ENCODE data around the gene PCDHA12.

Gene PCDHA12

DNA sequence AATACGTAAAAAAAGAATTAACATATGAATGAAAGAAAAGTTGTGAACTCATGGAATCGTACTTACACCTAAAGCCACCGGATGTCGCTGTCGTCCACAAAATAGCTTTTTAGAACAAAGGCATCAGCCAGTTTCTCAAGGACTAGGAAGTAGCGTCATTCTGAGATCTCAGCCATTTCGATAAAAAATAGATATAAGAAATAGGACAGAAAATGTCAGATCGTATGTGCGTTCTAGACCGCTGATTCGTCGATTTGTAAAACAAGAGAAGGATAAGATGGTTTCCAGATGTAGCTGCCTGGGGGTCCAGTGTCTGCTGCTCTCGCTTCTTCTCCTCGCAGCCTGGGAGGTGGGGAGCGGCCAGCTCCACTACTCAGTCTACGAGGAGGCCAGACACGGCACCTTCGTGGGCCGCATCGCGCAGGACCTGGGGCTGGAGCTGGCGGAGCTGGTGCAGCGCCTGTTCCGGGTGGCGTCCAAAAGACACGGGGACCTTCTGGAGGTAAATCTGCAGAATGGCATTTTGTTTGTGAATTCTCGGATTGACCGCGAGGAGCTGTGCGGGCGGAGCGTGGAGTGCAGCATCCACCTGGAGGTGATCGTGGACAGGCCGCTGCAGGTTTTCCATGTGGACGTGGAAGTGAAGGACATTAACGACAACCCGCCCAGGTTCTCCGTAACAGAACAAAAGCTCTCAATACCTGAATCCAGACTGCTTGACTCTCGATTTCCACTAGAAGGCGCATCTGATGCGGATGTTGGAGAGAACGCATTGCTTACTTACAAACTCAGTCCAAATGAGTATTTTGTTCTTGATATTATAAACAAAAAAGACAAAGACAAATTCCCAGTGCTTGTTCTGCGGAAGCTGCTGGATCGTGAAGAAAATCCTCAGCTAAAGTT is 19.1 kb upstream of the PCDHA12 start, which contains the start of gene PCDHA10:
TSS of gene PCDHA10 (plus strand) at position 126 of the 903 bp plus-strand sequence. CDS start at position 278, 152 bp downstream.
- Histone ChIP-seq H3K36me3 (replicated peaks) (no peaks in the 10 kb centered on the region), H3K4me3 (ENCODE audit: low read depth, low read length) (no peak within 1 kb of the TSS), H3K27ac (no peak within 1 kb of the TSS), H3K27me3 (replicated peaks) (no peaks in the 10 kb centered on the region)
- TF ChIP-seq, protein P1, sequence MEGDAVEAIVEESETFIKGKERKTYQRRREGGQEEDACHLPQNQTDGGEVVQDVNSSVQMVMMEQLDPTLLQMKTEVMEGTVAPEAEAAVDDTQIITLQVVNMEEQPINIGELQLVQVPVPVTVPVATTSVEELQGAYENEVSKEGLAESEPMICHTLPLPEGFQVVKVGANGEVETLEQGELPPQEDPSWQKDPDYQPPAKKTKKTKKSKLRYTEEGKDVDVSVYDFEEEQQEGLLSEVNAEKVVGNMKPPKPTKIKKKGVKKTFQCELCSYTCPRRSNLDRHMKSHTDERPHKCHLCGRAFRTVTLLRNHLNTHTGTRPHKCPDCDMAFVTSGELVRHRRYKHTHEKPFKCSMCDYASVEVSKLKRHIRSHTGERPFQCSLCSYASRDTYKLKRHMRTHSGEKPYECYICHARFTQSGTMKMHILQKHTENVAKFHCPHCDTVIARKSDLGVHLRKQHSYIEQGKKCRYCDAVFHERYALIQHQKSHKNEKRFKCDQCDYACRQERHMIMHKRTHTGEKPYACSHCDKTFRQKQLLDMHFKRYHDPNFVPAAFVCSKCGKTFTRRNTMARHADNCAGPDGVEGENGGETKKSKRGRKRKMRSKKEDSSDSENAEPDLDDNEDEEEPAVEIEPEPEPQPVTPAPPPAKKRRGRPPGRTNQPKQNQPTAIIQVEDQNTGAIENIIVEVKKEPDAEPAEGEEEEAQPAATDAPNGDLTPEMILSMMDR (IDR thresholded peaks at IDR 0.05; ENCODE audit: low read depth, low read length, missing control alignments), result no peak
- DNase-seq, result no peak
- in situ Hi-C loops (cut with HindIII; ENCODE audit: low pct_ligation_motif_present, low sequenced_read_pairs), result no loop called here

DNA sequence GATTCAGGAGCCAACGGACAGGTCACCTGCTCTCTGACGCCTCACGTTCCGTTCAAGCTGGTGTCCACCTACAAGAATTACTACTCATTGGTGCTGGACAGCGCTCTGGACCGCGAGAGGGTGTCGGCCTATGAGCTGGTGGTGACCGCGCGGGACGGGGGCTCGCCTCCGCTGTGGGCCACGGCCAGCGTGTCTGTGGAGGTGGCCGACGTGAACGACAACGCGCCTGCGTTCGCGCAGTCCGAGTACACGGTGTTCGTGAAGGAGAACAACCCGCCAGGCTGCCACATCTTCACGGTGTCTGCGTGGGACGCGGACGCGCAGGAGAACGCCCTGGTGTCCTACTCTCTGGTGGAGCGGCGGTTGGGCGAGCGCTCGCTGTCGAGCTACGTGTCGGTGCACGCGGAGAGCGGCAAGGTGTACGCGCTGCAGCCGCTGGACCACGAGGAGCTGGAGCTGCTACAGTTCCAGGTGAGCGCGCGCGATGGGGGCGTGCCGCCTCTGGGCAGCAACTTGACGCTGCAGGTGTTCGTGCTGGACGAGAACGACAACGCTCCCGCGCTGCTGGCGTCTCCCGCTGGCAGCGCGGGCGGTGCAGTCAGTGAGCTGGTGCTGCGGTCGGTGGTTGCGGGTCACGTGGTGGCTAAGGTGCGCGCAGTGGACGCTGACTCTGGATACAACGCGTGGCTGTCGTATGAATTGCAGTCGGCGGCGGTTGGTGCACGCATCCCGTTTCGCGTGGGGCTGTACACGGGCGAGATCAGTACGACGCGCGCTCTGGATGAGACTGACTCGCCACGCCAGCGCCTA is 17.7 kb upstream of the PCDHA12 start:
- in situ Hi-C loops (cut with HindIII; ENCODE audit: low pct_ligation_motif_present, low sequenced_read_pairs), result no loop called here
- Histone ChIP-seq H3K27me3 (replicated peaks) (no peaks in the 10 kb centered on the region), H3K36me3 (replicated peaks) (no peaks in the 10 kb centered on the region), H3K27ac (no peak overlapping the region), H3K4me3 (ENCODE audit: low read depth, low read length) (no peak overlapping the region)
- no peak for DNase-seq
- TF ChIP-seq, protein P1 (IDR thresholded peaks at IDR 0.05; ENCODE audit: low read depth, low read length, missing control alignments), result no peak

GRCh38 chr5:140857987-140858240 is 17.2 kb upstream of the PCDHA12 start:
- H3K27ac ChIP-seq, result no peak overlapping the region
- in situ Hi-C loops (cut with HindIII; ENCODE audit: low pct_ligation_motif_present, low sequenced_read_pairs), result no loop called here
- TF ChIP-seq, protein P1 (IDR thresholded peaks at IDR 0.05; ENCODE audit: low read depth, low read length, missing control alignments), result no peak
- H3K4me3 ChIP-seq (ENCODE audit: low read depth, low read length), result no peak overlapping the region
- no peaks in the 10 kb centered on the region for H3K27me3 ChIP-seq (replicated peaks)
- no peaks in the 10 kb centered on the region for H3K36me3 ChIP-seq (replicated peaks)
- no peak for DNase-seq

DNA sequence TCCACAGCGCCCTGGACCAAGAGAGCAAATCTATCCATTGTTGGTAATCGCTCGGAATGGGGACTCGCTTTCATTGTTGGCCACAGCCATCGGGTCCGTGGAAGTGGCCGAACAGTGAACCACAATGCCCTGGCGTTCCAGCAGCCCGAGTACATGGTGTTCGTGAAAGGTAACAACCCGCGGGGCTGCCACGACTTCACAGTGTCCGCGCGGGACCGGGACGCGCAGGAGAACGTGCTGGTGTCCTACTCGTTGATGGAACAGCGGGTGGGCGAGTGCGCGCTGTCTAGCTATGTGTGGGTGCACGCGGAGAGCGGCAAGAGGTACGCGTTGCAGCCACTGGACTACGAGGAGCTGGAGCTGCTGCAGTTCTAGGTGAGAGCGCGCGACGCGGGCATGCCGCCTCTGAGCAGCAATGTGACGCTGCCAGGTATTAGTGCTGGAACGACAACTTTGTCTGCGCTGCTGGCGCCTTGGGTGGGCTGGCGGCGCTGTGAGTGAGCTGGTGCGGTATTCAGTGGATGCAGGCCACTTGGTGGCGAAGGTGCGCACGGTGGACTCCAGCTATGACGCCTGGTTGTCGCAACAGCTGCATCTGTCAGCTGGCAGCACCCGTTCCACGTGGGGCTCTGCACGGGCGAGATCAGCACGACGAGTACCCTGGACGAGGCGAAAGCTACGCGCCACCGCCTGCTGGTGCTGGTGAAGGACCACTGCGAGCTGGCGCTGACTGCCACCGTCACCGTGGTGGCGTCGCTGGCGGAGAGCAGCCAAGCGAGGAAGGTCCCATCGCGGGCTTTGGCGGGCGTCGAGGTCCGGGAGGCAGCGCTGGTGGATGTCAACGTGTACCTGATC is 12.4 kb upstream of the PCDHA12 start:
- Histone ChIP-seq H3K27me3 (replicated peaks) (no peaks in the 10 kb centered on the region), H3K27ac (no peak overlapping the region), H3K4me3 (ENCODE audit: low read depth, low read length) (no peak overlapping the region), H3K36me3 (replicated peaks) (no peaks in the 10 kb centered on the region)
- TF ChIP-seq, protein P1 (IDR thresholded peaks at IDR 0.05; ENCODE audit: low read depth, low read length, missing control alignments), result no peak
- DNase-seq, result no peak
- in situ Hi-C loops (cut with HindIII; ENCODE audit: low pct_ligation_motif_present, low sequenced_read_pairs), result no loop called here

GRCh38 chr5:140868721-140869554 is 6.2 kb upstream of the PCDHA12 start, which contains the start of gene PCDHA11:
Gene PCDHA11 (plus strand): TSS chr5:140868957. CDS start chr5:140869104, 147 bp downstream.
- no peaks in the 10 kb centered on the region for H3K36me3 ChIP-seq (replicated peaks)

More at GRCh38 chr5:140868721-140869554, 6.2 kb upstream of the PCDHA12 start, which contains the start of gene PCDHA11:
- Histone ChIP-seq H3K4me3 (ENCODE audit: low read depth, low read length) (no peak within 1 kb of the TSS), H3K27me3 (replicated peaks) (no peaks in the 10 kb centered on the region), H3K27ac (no peak within 1 kb of the TSS)
- TF ChIP-seq, protein P1 (IDR thresholded peaks at IDR 0.05; ENCODE audit: low read depth, low read length, missing control alignments), result peak; percentile 17
- no peak for DNase-seq
- in situ Hi-C loops (cut with HindIII; ENCODE audit: low pct_ligation_motif_present, low sequenced_read_pairs), result no loop called here
